GM12865 (cell line): ENCODE data around the gene FCRL3.

Experiments
- DNase-seq: peaks from one replicate; pipeline ENCODE4 v3.0.0; 2010; ENCODE audit warnings: low read depth
- H3K4me3 ChIP-seq: 2 replicates; pipeline ENCODE4 v1.5.1; 2011; ENCODE audit warnings: mild to moderate bottlenecking, low read depth, low read length, control low read depth
- TF ChIP-seq, protein P1 (sequence below): IDR thresholded peaks from 2 replicates; pipeline ENCODE4 v1.5.1; 2011; ENCODE audit warnings: low read length, control low read depth, low read depth, inconsistent platforms; ENCODE audit not compliant: insufficient read depth; ENCODE audit errors: missing control alignments

Gene FCRL3

DNA sequence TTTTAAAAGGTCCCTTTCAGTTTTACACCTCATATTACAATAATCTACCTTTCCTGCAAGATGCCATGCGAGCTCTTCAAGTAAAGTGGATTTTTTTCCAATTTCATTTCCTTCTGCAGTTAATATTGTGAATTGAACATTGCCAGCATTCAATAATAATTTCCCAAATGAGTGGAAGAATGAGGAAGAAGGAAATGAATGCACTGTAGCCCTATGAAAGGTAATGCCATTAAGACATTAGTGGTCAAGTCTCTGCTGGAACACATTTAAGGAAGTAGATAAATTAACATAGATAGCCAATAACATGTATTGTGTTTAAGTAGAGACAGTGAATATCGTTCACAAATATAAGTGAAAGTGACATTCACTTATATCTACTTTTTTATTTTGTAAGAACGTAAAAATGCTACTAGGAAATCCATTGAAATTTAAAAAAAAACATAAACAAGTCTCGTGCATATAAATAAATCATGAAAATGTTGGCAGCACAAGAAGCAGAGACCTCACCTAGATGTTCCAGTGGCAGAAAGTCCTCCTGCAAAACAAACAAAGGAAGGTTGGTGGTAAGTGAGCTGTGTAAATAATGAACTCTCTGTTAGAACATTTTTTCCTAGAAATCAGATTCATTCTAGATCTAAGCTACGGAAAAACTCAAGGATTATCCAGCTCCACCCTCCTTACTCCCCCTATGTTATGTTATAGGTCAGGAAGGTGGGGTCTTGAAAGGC lies 17.7 kb downstream of the FCRL3 start:
- TF ChIP-seq, protein P1, sequence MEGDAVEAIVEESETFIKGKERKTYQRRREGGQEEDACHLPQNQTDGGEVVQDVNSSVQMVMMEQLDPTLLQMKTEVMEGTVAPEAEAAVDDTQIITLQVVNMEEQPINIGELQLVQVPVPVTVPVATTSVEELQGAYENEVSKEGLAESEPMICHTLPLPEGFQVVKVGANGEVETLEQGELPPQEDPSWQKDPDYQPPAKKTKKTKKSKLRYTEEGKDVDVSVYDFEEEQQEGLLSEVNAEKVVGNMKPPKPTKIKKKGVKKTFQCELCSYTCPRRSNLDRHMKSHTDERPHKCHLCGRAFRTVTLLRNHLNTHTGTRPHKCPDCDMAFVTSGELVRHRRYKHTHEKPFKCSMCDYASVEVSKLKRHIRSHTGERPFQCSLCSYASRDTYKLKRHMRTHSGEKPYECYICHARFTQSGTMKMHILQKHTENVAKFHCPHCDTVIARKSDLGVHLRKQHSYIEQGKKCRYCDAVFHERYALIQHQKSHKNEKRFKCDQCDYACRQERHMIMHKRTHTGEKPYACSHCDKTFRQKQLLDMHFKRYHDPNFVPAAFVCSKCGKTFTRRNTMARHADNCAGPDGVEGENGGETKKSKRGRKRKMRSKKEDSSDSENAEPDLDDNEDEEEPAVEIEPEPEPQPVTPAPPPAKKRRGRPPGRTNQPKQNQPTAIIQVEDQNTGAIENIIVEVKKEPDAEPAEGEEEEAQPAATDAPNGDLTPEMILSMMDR: no peak
- DNase-seq: no peak
- H3K4me3 ChIP-seq: no peak overlapping the region

- no peak for DNase-seq
- no peak overlapping the region for H3K4me3 ChIP-seq
- TF ChIP-seq, protein P1: no peak
Observed at GRCh38 chr1:157678721-157679120, 21.8 kb downstream of the FCRL3 start.

DNA sequence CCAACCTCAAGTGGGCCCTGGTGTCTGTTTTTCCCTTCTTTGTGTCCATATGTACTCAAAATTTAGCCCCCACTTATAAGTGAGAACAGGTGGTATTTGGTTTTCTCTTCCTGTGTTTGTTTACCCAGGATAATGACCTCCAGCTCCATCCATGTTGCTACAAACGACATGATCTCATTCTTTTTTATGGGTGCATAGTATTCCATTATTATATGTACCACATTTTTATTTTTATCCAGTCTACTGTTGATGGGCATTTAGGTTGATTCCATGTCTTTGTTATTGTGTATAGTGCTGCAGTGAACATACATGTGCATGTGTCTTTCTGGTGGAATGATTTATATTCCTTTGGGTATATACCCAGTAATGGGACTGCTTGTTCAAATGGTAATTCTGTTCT lies 27.6 kb downstream of the FCRL3 start:
- DNase-seq: no peak
- no peak overlapping the region for H3K4me3 ChIP-seq
- TF ChIP-seq, protein P1: no peak

DNA sequence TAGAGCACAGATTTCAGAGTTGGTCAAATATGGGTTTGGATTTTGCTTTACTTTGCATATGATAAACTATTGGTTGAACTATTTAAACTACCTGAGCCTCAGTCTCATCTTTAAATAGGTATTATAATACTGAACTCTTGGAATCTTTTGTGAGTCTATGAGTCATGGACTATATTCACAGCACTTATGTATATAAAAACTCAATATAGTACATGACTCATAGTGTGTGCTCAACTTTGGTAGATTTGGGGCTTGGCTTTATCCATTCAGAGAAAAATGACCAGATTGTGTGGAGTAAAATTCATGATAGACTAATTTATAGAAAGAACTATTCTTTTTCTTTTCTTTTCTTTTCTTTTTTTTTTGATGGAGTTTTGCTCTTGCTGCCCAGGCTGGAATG lies 28.7 kb downstream of the FCRL3 start:
- TF ChIP-seq, protein P1: no peak
- no peak overlapping the region for H3K4me3 ChIP-seq
- no peak for DNase-seq

DNA sequence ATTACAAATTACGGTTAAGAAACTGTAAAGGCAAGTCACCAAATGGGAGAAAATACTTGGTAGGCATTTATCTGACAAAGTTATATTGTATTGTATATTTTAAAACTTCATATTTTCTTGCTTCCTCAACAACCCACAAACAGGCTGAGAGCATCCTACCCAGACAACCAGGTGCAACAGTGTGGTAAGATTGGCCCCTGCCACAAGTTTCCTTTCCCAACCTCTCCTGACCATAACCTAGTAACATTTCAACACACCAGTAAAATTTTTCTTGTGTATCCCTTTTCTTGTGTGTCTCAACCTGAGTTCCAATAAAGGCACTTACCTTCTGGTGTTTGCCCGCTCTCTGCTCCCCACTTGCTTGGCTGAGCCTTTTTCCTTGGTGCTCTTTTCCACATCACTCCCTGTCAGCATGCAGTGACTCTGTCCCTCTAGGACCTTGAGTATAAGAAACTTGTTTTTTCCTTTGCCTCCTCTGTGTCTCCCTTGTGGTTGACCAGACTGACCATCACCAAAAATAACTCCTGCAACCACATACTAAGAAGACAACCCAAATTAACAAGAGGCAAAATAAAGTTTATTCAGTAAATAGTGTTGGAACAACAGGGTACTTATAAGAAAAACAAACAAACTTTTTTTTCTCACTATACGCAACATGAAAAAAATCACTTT lies 40.9 kb downstream of the FCRL3 start:
- TF ChIP-seq, protein P1: no peak
- peak; percentile 7 for DNase-seq
- no peak overlapping the region for H3K4me3 ChIP-seq

DNA sequence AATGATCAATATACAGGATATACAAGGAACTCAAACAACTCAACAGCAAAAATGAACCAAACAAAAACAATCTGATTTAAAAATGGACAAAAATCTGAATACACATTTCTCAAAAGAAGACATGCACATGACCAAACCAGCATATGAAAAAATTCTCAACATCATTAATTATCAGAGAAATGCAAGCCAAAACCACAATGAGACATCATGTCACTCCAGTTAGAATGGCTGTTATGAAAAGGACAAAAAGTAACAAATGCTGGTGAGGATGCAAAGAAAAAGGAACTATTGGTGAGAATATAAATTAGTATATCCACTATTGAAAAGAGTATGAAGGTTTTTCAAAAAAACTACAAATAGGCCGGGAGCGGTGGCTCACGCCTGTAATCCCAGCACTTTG lies 42.0 kb downstream of the FCRL3 start:
- no peak overlapping the region for H3K4me3 ChIP-seq
- TF ChIP-seq, protein P1: no peak
- DNase-seq: no peak
